ENCODE measurements around the gene TRRAP. TPM values are rescaled to one million over a fixed set of nuclear protein-coding genes. Genes with fewer than 3 reads are reported as not detected.
"Not testable (repeated sequence)": the region's sequence is repeated elsewhere in the genome, so short reads cannot be mapped to it uniquely, and the experiment has no call there.

The TRRAP gene
- total RNA-seq, 4 donors from 2014 or later, result 46.4 to 69.4 (median 53.0) TPM

- TF ChIP-seq POLR2A (IDR thresholded peaks at IDR 0.05) (no peak), CTCF (IDR thresholded peaks at IDR 0.05) (peak in 1 of 3 donors; percentile 79)
- intact Hi-C loops (cut with DNase I; ENCODE audit: low total_unique reads), result loop anchor here (5.0 kb wide), 1 partner anchor 272 kb away; no protein-coding TSS in a partner anchor
- no peak overlapping the region for H3K4me3 ChIP-seq (ENCODE audit: low read depth, poor library complexity, severe bottlenecking)
- WGBS, 2 donors, result 69 to 71% methylated on average over 31 of the region's 31 CpGs
- DNase-seq (ENCODE audit: low spot score in 2 of 2), result peak; percentile 88 to 96
Measured at GRCh38 chr7:99040104-99040958, 162.0 kb downstream of the TRRAP start.

- no peak overlapping the region for H3K4me3 ChIP-seq (ENCODE audit: low read depth, poor library complexity, severe bottlenecking)
- TF ChIP-seq POLR2A (IDR thresholded peaks at IDR 0.05), result no peak
- no peak for TF ChIP-seq CTCF (IDR thresholded peaks at IDR 0.05)
- 77 to 84% methylated on average over 11 of the region's 11 CpGs for WGBS, 2 donors
- intact Hi-C loops (cut with DNase I; ENCODE audit: low total_unique reads), result loop anchor here (5.0 kb wide), 1 partner anchor 271 kb away; no protein-coding TSS in a partner anchor
- peak in 1 of 2 donors; percentile 83 for DNase-seq (ENCODE audit: low spot score in 2 of 2)
Measured at GRCh38 chr7:99041526-99041925, 163.2 kb downstream of the TRRAP start.

GRCh38 chr7:99042957-99043356 lies 164.6 kb downstream of the TRRAP start:
- DNase-seq (ENCODE audit: low spot score in 2 of 2), result no peak
- intact Hi-C loops (cut with DNase I; ENCODE audit: low total_unique reads), result loop anchor here (5.0 kb wide), 1 partner anchor 269 kb away; no protein-coding TSS in a partner anchor
- H3K4me3 ChIP-seq (ENCODE audit: low read depth, poor library complexity, severe bottlenecking), result no peak overlapping the region
- TF ChIP-seq POLR2A (IDR thresholded peaks at IDR 0.05) (no peak), CTCF (IDR thresholded peaks at IDR 0.05) (no peak)
- whole genome bisulfite sequencing, 2 donors, result 69 to 71% methylated on average over 5 of the region's 5 CpGs

DNA sequence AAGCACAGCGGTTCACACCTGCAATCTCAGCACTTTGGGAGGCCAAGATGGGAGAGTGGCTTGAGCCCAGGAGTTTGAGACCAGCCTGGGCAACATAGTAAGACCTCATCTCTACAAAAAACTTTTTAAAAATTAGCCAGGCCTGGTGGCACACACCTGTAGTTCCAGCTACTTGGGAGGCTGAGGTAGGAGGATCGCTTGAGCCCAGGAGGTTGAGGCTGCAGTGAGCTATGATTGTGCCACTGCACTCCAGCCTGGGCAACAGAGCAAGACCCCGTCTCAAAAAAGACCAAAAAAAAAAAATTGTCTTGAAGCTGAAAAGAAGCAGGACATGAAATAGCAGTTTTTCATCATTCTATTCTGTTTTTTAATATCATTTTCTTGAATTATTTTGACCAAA lies 166.5 kb downstream of the TRRAP start:
- intact Hi-C loops (cut with DNase I; ENCODE audit: low total_unique reads), result loop anchor here (5.0 kb wide), 1 partner anchor 267 kb away; no protein-coding TSS in a partner anchor
- not testable (repeated sequence) for DNase-seq (ENCODE audit: low spot score in 2 of 2); H3K4me3 ChIP-seq (ENCODE audit: low read depth, poor library complexity, severe bottlenecking)
- WGBS, 2 donors, result 91 to 96% methylated on average over 3 of the region's 3 CpGs

DNA sequence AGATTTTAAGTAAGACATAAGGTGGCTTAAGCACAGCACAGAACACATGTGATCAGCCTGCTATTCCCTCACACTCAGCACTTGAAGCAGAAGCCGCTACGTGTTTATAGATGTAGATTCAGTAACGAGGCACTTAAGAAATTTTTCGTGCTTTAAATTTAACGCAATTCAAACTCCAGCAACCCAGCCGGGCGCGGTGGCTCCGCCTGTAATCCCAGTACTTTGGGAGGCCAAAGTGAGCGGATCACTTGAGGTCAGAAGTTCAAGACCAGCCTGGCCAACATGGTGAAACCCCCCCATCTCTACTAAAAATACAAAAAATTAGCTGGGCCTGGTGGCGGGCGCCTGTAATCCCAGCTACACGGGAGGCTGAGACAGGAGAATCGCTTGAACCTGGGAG lies 167.9 kb downstream of the TRRAP start:
- peak in 1 of 2 donors; percentile 43 for DNase-seq (ENCODE audit: low spot score in 2 of 2)
- intact Hi-C loops (cut with DNase I; ENCODE audit: low total_unique reads); H3K4me3 ChIP-seq (ENCODE audit: low read depth, poor library complexity, severe bottlenecking): not testable (repeated sequence)
- WGBS, 2 donors, result 91% methylated on average over 14 of the region's 14 CpGs

- no peak overlapping the region for H3K4me3 ChIP-seq (ENCODE audit: low read depth, poor library complexity, severe bottlenecking)
- intact Hi-C loops (cut with DNase I; ENCODE audit: low total_unique reads), result no loop called here
- TF ChIP-seq CTCF (IDR thresholded peaks at IDR 0.05) (no peak), POLR2A (IDR thresholded peaks at IDR 0.05) (no peak)
- peak in 1 of 2 donors; percentile 46 for DNase-seq (ENCODE audit: low spot score in 2 of 2)
- WGBS, 2 donors, result 91 to 92% methylated on average over 8 of the region's 8 CpGs
Measured at GRCh38 chr7:99046722-99047121, 168.4 kb downstream of the TRRAP start.
